GM18858 (cell line): ENCODE measurements around the gene CLDN17.

ENCODE experiments used
- ATAC-seq: cut with Tn5 transposase; IDR thresholded peaks from one replicate; pipeline ENCODE4 v1.9.1; 2021; ENCODE audit not compliant: unreplicated experiment

CLDN17 gene

DNA sequence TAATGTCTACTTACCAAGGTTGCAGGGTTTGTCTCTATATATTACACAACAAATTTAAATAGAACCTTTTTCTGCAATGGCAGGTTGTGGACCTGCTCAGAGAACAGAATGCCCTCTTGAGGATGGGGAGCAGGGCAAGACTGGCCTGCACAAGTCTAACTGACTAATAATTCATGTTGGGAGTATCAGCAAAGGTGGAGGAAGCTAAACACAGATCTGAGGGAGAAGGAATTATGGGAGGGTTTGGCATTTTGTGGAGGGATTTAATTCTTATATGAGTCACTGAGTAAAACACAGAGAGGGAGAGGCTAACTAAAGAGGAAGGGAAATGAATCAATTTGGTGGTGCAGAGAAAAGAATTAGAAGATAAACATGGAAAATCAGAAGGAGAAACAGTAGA, 40.0 kb downstream of the CLDN17 start:
- ATAC-seq, result no peak

GRCh38 chr21:30117631-30118030, 49.0 kb downstream of the CLDN17 start:
- ATAC-seq, result no peak

- no peak for ATAC-seq
These were observed 50.1 kb downstream of the CLDN17 start for GRCh38 chr21:30116479-30116878.
